Gastroesophageal sphincter (tissue), 3 donors: ENCODE results near the gene LDLRAD3.

ENCODE experiments used
- EP300 ChIP-seq: sonication (generic); formaldehyde crosslinking; IDR thresholded peaks from one replicate; pipeline ENCODE4 v1.6.1; 2017; ENCODE audit warnings: antibody characterized with exemption, mild to moderate bottlenecking
- POLR2A ChIP-seq, 2 donors: fragments of 450-650 bp; IDR thresholded peaks; one replicate each; pipeline ENCODE4 v1.6.1; 2017; ENCODE audit warnings: antibody characterized with exemption in 2 of 2, mild to moderate bottlenecking in 2 of 2, moderate library complexity in 1 of 2
- POLR2AphosphoS5 ChIP-seq: sonication (generic); formaldehyde crosslinking; IDR thresholded peaks from one replicate; pipeline ENCODE4 v1.6.1; 2017; ENCODE audit warnings: antibody characterized with exemption
- TF ChIP-seq, protein P1 (sequence below), 4 experiments: fragments of 200-600 bp in 2 of 4; fragments of 450-650 bp in 2 of 4; sonication (generic) in 1 of 4; IDR thresholded peaks; one replicate each; pipeline ENCODE4 v1.5.1; 2017 to 2019; ENCODE audit warnings: antibody characterized with exemption in 4 of 4, mild to moderate bottlenecking in 2 of 4, moderate library complexity in 2 of 4

GRCh38 chr11:36102868-36103267 is 159.0 kb downstream of the LDLRAD3 start:
- TF ChIP-seq, protein P1, sequence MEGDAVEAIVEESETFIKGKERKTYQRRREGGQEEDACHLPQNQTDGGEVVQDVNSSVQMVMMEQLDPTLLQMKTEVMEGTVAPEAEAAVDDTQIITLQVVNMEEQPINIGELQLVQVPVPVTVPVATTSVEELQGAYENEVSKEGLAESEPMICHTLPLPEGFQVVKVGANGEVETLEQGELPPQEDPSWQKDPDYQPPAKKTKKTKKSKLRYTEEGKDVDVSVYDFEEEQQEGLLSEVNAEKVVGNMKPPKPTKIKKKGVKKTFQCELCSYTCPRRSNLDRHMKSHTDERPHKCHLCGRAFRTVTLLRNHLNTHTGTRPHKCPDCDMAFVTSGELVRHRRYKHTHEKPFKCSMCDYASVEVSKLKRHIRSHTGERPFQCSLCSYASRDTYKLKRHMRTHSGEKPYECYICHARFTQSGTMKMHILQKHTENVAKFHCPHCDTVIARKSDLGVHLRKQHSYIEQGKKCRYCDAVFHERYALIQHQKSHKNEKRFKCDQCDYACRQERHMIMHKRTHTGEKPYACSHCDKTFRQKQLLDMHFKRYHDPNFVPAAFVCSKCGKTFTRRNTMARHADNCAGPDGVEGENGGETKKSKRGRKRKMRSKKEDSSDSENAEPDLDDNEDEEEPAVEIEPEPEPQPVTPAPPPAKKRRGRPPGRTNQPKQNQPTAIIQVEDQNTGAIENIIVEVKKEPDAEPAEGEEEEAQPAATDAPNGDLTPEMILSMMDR (IDR thresholded peaks at IDR 0.05) = no peak
- TF ChIP-seq POLR2A (IDR thresholded peaks at IDR 0.05) (no peak), POLR2AphosphoS5 (no peak), EP300 (no peak)
